Calu3 (cell line): ENCODE results near the gene CAPN7. TPM values are rescaled to one million over a fixed set of nuclear protein-coding genes. Genes with fewer than 3 reads are reported as not detected.
"Not testable (repeated sequence)": the region's sequence is repeated elsewhere in the genome, so short reads cannot be mapped to it uniquely, and the experiment has no call there.

Experiments used
- BruUV-seq: library from RNA; stranded (reverse); fragments of 400-500 nt; replicated peaks from 2 replicates; lab custom pipeline; 2021; lab: Mats Ljungman, UMichigan
- CTCF ChIA-PET: fragments of 300-600 bp; sonication (Branson Sonifier 250); formaldehyde crosslinking; loops from one replicate; lab custom pipeline; 2022; ENCODE audit warnings: antibody characterized with exemption; lab: Charles Lee
- DNase-seq: peaks from one replicate; pipeline ENCODE4 v3.0.0; 2022
- H3K27ac Mint-ChIP-seq: one replicate; pipeline ENCODE4 v1.8.0; 2022; ENCODE audit warnings: mixed read lengths; ENCODE audit not compliant: unreplicated experiment
- H3K27me3 Mint-ChIP-seq: one replicate; pipeline ENCODE4 v1.8.0; 2022; ENCODE audit warnings: mixed read lengths; ENCODE audit not compliant: unreplicated experiment
- H3K36me3 Mint-ChIP-seq: one replicate; pipeline ENCODE4 v1.8.0; 2022; ENCODE audit warnings: mild to moderate bottlenecking, moderate library complexity, mixed read lengths; ENCODE audit not compliant: insufficient read depth, unreplicated experiment
- H3K4me1 Mint-ChIP-seq: one replicate; pipeline ENCODE4 v1.8.0; 2022; ENCODE audit warnings: mild to moderate bottlenecking, low read depth, mixed read lengths; ENCODE audit not compliant: unreplicated experiment
- H3K4me3 Mint-ChIP-seq: one replicate; pipeline ENCODE4 v1.8.0; 2022; ENCODE audit warnings: mild to moderate bottlenecking, low read depth, moderate library complexity, mixed read lengths; ENCODE audit not compliant: unreplicated experiment
- H3K9me3 Mint-ChIP-seq: one replicate; pipeline ENCODE4 v1.8.0; 2022; ENCODE audit warnings: low read depth, mixed read lengths; ENCODE audit not compliant: unreplicated experiment
- intact Hi-C: fragments of 100-400 bp; cut with micrococcal nuclease; formaldehyde crosslinking; loops from one replicate; pipeline ENCODE4 v1.10.0; 2022; ENCODE audit not compliant: unreplicated experiment
- total RNA-seq: library from RNA; stranded (reverse); gene quantifications from 2 replicates; pipeline ENCODE4 v1.2.3, GENCODE V29; 2022
- TF ChIP-seq, protein P1 (sequence below): fragments of 200-600 bp; IDR thresholded peaks from one replicate; pipeline ENCODE4 v1.8.0; 2022; ENCODE audit warnings: antibody characterized with exemption; ENCODE audit not compliant: unreplicated experiment

CAPN7 gene
- total RNA-seq, 1 experiment from 2014 or later, result 24.1 TPM

DNA sequence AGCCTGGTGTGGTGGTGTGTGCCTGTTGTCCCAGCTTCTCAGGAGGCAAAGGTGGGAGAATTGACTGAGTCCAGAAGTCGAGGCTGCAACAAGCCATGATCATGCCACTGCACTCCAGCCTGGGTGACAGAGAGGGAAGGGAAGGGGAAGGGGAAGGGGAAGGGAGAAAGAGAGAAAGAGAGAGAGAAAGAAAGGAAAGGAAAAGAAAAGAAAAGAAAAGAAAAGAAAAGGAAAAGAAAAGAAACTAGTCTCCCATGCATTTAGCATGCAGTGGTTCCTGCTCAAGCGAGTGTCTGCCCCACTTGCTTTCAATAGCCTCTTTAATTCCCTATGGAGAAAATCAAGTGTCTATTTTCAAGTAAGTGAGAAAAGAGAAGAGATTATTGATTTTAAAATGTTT is 20.6 kb upstream of the CAPN7 start:
- intact Hi-C loops, result no loop called here
- CTCF ChIA-PET, result no interaction called here
- Mint-ChIP-seq H3K9me3 (no peaks in the 10 kb centered on the region), H3K27ac (no peak overlapping the region), H3K4me1 (no peaks in the 10 kb centered on the region), H3K36me3 (peaks cover 6% of the 10 kb centered on the region), H3K4me3 (no peak overlapping the region), H3K27me3 (peaks cover 19% of the 10 kb centered on the region)
- DNase-seq, result no peak
- TF ChIP-seq, protein P1, sequence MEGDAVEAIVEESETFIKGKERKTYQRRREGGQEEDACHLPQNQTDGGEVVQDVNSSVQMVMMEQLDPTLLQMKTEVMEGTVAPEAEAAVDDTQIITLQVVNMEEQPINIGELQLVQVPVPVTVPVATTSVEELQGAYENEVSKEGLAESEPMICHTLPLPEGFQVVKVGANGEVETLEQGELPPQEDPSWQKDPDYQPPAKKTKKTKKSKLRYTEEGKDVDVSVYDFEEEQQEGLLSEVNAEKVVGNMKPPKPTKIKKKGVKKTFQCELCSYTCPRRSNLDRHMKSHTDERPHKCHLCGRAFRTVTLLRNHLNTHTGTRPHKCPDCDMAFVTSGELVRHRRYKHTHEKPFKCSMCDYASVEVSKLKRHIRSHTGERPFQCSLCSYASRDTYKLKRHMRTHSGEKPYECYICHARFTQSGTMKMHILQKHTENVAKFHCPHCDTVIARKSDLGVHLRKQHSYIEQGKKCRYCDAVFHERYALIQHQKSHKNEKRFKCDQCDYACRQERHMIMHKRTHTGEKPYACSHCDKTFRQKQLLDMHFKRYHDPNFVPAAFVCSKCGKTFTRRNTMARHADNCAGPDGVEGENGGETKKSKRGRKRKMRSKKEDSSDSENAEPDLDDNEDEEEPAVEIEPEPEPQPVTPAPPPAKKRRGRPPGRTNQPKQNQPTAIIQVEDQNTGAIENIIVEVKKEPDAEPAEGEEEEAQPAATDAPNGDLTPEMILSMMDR, result no peak
- BruUV-seq, result no TSS peak

- no peaks in the 10 kb centered on the region for H3K9me3 Mint-ChIP-seq
- CTCF ChIA-PET, result no interaction called here
- H3K27ac Mint-ChIP-seq, result no peak overlapping the region
- peaks cover 6% of the 10 kb centered on the region for H3K36me3 Mint-ChIP-seq
- intact Hi-C loops, result no loop called here
- peaks cover 13% of the 10 kb centered on the region for H3K27me3 Mint-ChIP-seq
- no peaks in the 10 kb centered on the region for H3K4me1 Mint-ChIP-seq
- DNase-seq, result no peak
- BruUV-seq, result no TSS peak
- TF ChIP-seq, protein P1, result no peak
- H3K4me3 Mint-ChIP-seq, result peak overlapping the region; percentile 60
Measured at GRCh38 chr3:15186101-15186476, 20.0 kb upstream of the CAPN7 start.

DNA sequence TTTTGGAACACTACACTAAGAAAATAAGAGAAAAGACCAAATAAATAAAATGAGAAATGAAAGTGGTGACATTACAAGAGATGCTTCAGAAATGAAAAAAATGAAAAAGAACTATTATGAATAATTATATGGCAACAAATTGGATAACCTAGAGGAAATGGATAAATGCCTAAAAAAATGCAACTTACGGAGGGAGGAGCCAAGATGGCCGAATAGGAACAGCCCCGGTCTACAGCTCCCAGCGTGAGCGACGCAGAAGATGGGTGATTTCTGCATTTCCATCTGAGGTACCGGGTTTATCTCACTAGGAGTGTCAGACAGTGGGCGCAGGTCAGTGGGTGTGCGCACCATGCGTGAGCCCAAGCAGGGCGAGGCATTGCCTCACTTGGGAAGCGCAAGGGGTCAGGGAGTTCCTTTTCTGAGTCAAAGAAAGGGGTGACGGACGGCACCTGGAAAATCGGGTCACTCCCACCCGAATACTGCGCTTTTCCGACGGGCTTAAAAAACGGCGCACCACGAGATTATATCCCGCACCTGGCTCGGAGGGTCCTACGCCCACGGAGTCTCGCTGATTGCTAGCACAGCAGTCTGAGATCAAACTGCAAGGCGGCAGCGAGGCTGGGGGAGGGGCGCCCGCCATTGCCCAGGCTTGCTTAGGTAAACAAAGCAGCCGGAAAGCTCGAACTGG is 19.4 kb upstream of the CAPN7 start:
- DNase-seq, H3K27ac Mint-ChIP-seq, BruUV-seq, CTCF ChIA-PET, H3K36me3 Mint-ChIP-seq, H3K9me3 Mint-ChIP-seq, intact Hi-C loops, H3K4me1 Mint-ChIP-seq: not testable (repeated sequence)
- H3K27me3 Mint-ChIP-seq, result peaks cover 13% of the 10 kb centered on the region
- peak overlapping the region; percentile 60 for H3K4me3 Mint-ChIP-seq

DNA sequence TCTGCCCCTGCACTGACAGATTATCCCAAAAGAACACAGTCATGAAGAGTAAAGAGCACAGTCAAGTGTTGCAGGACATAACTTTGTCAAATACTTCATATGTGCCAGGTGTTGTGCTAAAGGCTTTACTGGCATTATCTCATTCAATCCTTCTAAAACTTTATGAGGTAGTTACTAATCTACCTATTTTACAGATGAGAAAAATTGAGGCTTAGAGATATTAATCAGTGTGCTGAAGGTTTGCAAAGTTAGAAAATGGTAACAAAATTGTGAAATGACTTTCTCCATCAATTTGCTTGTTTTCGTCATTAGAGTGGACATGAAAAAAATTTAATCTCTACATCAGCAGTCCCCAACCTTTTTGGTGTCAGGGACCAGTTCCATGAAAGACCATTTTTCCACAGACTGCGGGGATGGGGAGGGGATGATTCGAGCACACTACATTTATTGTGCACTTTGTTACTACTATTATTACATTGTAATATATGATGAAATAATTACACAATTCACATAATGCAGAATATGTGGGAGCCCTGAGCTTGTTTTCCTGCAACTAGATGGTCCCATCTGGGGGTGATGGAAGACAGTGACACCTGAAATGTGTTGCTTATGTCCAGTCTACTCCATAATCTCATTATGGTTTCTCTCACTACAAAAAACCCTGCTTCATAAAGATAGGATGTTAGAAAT is 8.6 kb upstream of the CAPN7 start:
- Mint-ChIP-seq H3K4me3 (no peak overlapping the region), H3K27ac (no peak overlapping the region), H3K4me1 (no peaks in the 10 kb centered on the region), H3K36me3 (no peaks in the 10 kb centered on the region), H3K27me3 (peaks cover 39% of the 10 kb centered on the region), H3K9me3 (no peaks in the 10 kb centered on the region)
- CTCF ChIA-PET, result no interaction called here
- BruUV-seq, result no TSS peak
- no peak for DNase-seq
- TF ChIP-seq, protein P1, result no peak
- intact Hi-C loops, result no loop called here

- DNase-seq, result no peak
- Mint-ChIP-seq H3K4me1 (no peaks in the 10 kb centered on the region), H3K4me3 (no peak overlapping the region), H3K36me3 (no peaks in the 10 kb centered on the region), H3K27ac (no peak overlapping the region), H3K27me3 (peaks cover 27% of the 10 kb centered on the region), H3K9me3 (no peaks in the 10 kb centered on the region)
- TF ChIP-seq, protein P1, result no peak
- intact Hi-C loops, result no loop called here
- no TSS peak for BruUV-seq
- CTCF ChIA-PET, result no interaction called here
Measured at GRCh38 chr3:15198686-15199085, 7.4 kb upstream of the CAPN7 start.
